Smooth muscle cell of the pulmonary artery (primary cell): ENCODE measurements around the gene LAMB2. TPM values are rescaled to one million over a fixed set of nuclear protein-coding genes. Genes with fewer than 3 reads are reported as not detected.

Source experiments
- total RNA-seq: library from RNA; depleted of rRNA; stranded (reverse); fragments of >200 nt; gene quantifications from 2 replicates; pipeline ENCODE4 v1.2.3, GENCODE V29; 2014

The LAMB2 gene
- 2,135 and 2,279 TPM in 2 replicates for total RNA-seq

GRCh38 chr3:49132437-49133225 lies at the start of gene LAMB2:
TSS of gene LAMB2 (minus strand) at chr3:49133050. CDS start at chr3:49132867, 183 bp downstream.

GRCh38 chr3:49171119-49171774 lies 38.4 kb upstream of the LAMB2 start, which contains the start of gene KLHDC8B:
TSS of gene KLHDC8B (plus strand) at chr3:49171598. CDS start at chr3:49172770, 1,172 bp downstream.

GRCh38 chr3:49165771-49166751 lies 33.2 kb upstream of the LAMB2 start, which contains the start of gene CCDC71:
TSS of gene CCDC71 (minus strand) at chr3:49166331. CDS start at chr3:49164208, 2,123 bp downstream.

GRCh38 chr3:49120438-49121131 lies 12.3 kb downstream of the LAMB2 start, which contains the start of gene USP19:
TSS of gene USP19 (minus strand) at chr3:49120823. CDS start at chr3:49119145, 1,678 bp downstream.

GRCh38 chr3:49104427-49105291 lies 28.2 kb downstream of the LAMB2 start, which contains the start of gene QARS1:
TSS of gene QARS1 (minus strand) at chr3:49104757. CDS start at chr3:49104733, 24 bp downstream.

GRCh38 chr3:49093853-49094767 lies 38.7 kb downstream of the LAMB2 start, which contains the start of gene QRICH1:
TSS of gene QRICH1 (minus strand) at chr3:49094071. CDS start at chr3:49077017, 17,054 bp downstream.

Other genes with a start within 250 kb of the LAMB2 start
- gene SLC25A20, start 234.2 kb downstream of the LAMB2 start, total RNA-seq: 15.4 and 15.5 TPM in 2 replicates
- 68.4 and 71.4 TPM in 2 replicates for gene ARIH2, start 214.2 kb downstream of the LAMB2 start, total RNA-seq
- 55.4 and 56.2 TPM in 2 replicates for gene P4HTM, start 142.8 kb downstream of the LAMB2 start, total RNA-seq
- gene WDR6, start 125.7 kb downstream of the LAMB2 start, total RNA-seq: 86.2 and 121 TPM in 2 replicates
- 46.7 and 47.7 TPM in 2 replicates for gene DALRD3, start 114.5 kb downstream of the LAMB2 start, total RNA-seq
- 86.3 and 95.6 TPM in 2 replicates for gene NDUFAF3, start 110.9 kb downstream of the LAMB2 start, total RNA-seq
- gene IMPDH2, start 103.7 kb downstream of the LAMB2 start, total RNA-seq: 262 and 284 TPM in 2 replicates
- gene QRICH1, start 39.0 kb downstream of the LAMB2 start, total RNA-seq: 47.9 and 58.1 TPM in 2 replicates
- gene QARS1, start 28.3 kb downstream of the LAMB2 start, total RNA-seq: 224 and 239 TPM in 2 replicates
- gene USP19, start 12.2 kb downstream of the LAMB2 start, total RNA-seq: 57.9 and 59.6 TPM in 2 replicates
- 14.1 and 18.4 TPM in 2 replicates for gene CCDC71, start 33.3 kb upstream of the LAMB2 start, total RNA-seq
- gene KLHDC8B, start 38.5 kb upstream of the LAMB2 start, total RNA-seq: 26.8 and 31.7 TPM in 2 replicates
- gene C3orf62, start 144.2 kb upstream of the LAMB2 start, total RNA-seq: 1.4 and 2.5 TPM in 2 replicates
- gene USP4, start 207.0 kb upstream of the LAMB2 start, total RNA-seq: 26.0 and 30.0 TPM in 2 replicates
- 122 and 194 TPM in 2 replicates for gene GPX1, start 225.3 kb upstream of the LAMB2 start, total RNA-seq